HG02571 (cell line): ENCODE measurements around the gene HIPK4.
"Not testable (repeated sequence)": the region's sequence is repeated elsewhere in the genome, so short reads cannot be mapped to it uniquely, and the experiment has no call there.

Experiments
- ATAC-seq: cut with Tn5 transposase; IDR thresholded peaks from one replicate; pipeline ENCODE4 v1.9.1; 2021; ENCODE audit warnings: mild to moderate bottlenecking, moderate library complexity; ENCODE audit not compliant: unreplicated experiment

Gene HIPK4

GRCh38 chr19:40393894-40394815 is 4.2 kb upstream of the HIPK4 start:
- ATAC-seq = no peak

GRCh38 chr19:40392894-40393517 is 3.0 kb upstream of the HIPK4 start:
- ATAC-seq = no peak

DNA sequence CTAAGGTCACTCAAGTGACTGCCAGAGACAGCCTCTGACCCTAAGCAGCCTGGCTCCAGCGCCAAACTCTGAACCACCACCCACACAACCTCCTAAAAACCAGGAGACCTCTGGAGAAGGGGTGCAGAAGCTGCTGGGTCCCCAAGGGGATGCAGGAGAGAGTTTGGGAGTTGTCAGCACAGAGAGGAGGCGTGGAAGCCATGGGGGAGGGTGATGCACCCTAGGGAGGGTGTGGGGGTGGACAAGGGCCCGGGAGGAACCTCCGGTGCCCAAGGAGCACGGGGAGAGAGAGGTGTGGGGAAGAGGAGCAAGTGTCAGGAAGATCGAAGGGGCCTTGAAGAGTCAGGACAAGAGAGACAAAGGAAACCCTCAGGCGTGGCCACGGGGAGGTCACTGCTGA is 2.1 kb upstream of the HIPK4 start:
- ATAC-seq = no peak

- no peak for ATAC-seq
Measured at GRCh38 chr19:40389404-40390083, 437 bp downstream of the HIPK4 start.

GRCh38 chr19:40388481-40388880 is 1.5 kb downstream of the HIPK4 start:
- ATAC-seq = no peak

DNA sequence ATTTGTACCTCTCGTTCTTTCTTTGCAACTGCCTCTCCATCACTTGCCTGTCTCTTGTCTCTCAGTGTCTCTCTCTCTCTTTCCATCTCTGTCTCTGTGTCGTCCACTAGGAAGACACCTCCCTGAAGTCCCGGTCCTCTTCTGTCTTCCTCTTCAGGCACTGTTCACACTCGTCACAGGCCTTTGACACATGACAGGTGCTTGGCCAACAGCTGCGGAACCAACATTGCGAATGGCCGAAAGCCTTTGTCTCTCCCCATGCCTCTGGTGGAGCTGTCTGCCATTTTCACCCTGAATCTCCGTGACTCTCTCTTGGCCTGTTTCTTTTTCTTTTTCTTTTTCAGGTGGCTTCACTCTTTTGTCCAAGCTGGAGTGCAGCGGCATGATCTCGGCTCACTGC is 2.8 kb downstream of the HIPK4 start:
- no peak for ATAC-seq

GRCh38 chr19:40383668-40384248 is 6.2 kb downstream of the HIPK4 start:
- no peak for ATAC-seq

DNA sequence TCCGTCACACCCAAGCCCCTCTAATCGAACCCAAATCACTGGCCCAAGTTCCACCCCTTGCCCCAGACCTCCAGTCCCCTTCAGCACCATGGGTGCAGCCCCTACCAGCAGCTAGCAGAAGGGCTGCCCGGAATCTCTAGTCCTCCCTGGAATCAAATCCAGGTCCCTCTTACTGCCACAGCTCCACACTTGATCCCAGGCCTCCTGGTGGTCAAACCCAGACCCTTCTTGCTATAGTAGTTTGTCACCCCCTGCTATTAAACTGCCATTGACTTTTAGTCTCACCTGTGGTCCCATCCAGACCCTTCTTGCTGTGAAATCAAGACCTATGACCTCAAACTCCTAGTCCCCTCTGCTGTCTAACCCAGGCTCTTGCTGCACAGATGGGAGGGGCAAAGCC is 8.7 kb downstream of the HIPK4 start:
- ATAC-seq = no peak

GRCh38 chr19:40380199-40381037 is 9.6 kb downstream of the HIPK4 start:
- no peak for ATAC-seq

DNA sequence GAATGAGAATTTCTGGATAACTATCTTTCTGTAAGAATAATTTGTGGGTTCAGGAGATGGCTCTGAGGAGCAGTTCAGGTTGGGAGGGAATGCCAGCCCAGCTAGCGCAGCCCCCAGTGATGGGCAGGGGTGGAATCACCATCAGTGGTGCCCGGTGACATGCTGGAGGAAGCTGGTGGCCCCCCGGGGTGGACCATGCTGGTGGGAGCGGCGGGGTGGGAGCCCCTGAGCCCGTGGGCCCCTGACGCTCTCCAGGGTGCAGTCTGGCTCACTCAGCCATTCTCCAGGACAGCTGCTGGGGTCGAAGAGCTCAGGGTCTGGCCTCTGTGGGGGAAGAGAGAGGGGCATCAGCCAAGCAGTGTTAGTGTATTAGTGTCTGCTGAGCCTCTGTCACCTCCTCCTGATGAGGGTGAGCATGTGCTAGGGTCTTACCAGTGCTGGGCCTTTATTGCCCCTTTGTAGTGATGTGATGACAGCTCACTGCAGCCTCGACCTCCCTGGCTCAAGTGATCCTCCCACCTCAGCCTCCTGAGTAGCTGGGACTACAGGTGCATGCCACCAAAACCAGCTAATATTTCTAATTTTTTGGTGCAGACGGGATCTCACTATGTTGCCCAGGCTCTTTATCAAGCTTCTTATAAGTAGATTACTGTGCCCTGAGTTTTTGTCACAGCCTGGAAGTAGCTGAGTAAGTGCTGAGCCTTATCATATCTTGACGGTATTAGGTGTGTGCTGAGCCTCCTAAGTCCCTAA is 10.4 kb downstream of the HIPK4 start:
- ATAC-seq = no peak

DNA sequence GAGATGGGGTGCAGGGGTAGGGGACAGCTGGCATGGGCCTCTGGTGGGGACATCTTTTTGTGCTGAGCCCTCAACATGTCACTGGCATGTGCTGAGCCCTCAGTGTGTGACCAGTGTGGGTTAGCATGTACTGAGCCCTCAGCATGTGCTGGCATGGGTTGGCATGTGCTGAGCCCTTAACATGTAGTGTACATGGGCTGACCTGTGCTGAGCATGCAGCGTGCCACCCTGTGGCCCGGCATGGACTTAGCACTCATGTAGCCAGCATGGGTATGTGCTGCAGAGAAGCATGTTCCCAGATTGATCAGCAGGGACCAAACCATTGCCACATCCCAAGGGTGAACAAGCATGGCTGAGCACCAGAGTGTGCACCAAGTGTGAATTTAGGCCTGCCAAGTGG is 11.5 kb downstream of the HIPK4 start:
- ATAC-seq = no peak

- ATAC-seq = no peak
Measured at GRCh38 chr19:40377876-40378385, 12.1 kb downstream of the HIPK4 start.

GRCh38 chr19:40376286-40376862 is 13.6 kb downstream of the HIPK4 start:
- ATAC-seq = no peak

- no peak for ATAC-seq
Measured at GRCh38 chr19:40374084-40374483, 15.9 kb downstream of the HIPK4 start.

DNA sequence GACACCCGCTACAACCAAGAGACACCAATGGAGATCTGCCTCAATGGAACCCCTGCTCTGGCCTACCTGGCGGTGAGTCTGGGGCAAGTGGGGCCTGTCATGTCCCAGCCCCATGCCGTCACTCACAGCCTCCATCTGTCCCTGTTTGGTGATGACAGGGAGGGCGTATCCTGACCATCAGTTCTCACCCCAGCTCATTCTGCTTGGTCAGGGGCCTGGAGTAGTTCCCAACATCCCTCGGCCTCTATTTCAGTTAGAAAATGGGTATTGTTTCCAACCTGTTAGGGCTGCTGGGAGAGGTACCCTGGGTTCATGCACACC is 18.2 kb downstream of the HIPK4 start:
- ATAC-seq = no peak

GRCh38 chr19:40370997-40371801 is 18.8 kb downstream of the HIPK4 start:
- ATAC-seq = no peak

DNA sequence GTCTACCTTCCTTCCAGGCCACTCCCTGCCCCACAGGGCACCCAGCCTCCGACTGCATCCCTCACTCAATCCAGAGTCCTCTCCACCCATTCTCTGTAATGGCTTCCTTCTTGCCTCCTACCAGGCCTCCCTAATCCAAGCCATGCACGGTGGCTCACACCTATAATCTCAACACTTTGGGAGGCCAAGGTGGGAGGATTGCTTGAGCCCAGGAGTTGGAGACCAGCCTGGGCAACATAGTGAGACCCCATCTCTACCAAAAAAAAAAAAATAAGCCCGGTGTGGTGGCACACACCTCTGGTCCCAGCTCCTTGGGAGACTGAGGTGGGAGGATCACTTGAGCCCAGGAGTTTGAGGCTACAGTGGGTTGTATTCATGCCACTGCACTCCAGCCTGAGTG is 19.7 kb downstream of the HIPK4 start:
- ATAC-seq = not testable (repeated sequence)

DNA sequence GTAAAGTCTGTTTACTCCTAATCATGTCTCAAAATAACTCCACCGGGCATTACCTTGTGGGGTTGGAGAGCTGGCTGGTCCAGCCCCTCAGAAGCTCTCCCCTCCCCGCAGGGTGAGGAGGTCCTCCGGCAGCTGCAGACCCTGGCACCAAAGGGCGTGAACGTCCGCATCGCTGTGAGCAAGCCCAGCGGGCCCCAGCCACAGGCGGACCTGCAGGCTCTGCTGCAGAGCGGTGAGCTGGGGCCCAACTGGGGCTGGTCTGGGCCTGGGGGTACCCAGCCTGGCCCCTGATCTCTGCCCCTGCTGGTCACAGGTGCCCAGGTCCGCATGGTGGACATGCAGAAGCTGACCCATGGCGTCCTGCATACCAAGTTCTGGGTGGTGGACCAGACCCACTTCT is 20.2 kb downstream of the HIPK4 start:
- ATAC-seq = no peak
